GM12878 (cell line): ENCODE data around the gene NTM.

ENCODE experiments used
- EGR1 ChIP-seq, 2 experiments: IDR thresholded peaks; 1 replicate in 1 of 2; 2 replicates in 1 of 2; pipeline ENCODE4 v1.6.1; 2011 to 2012; ENCODE audit warnings: low read depth in 2 of 2, low read length in 2 of 2, borderline replicate concordance in 1 of 2, mild to moderate bottlenecking in 1 of 2, moderate library complexity in 1 of 2
- EZH2 ChIP-seq: IDR thresholded peaks from 2 replicates; pipeline ENCODE4 v1.6.1; 2012; ENCODE audit warnings: low read depth, mild to moderate bottlenecking, control low read depth, inconsistent platforms, low read length, borderline replicate concordance; ENCODE audit not compliant: control insufficient read depth
- POLR2A ChIP-seq: IDR thresholded peaks from 2 replicates; pipeline ENCODE4 v1.6.1; 2011; ENCODE audit warnings: low read depth, mild to moderate bottlenecking, low read length
- POLR2AphosphoS5 ChIP-seq: IDR thresholded peaks from 2 replicates; pipeline ENCODE4 v1.6.1; 2011; ENCODE audit warnings: mild to moderate bottlenecking, low read length, inconsistent platforms

DNA sequence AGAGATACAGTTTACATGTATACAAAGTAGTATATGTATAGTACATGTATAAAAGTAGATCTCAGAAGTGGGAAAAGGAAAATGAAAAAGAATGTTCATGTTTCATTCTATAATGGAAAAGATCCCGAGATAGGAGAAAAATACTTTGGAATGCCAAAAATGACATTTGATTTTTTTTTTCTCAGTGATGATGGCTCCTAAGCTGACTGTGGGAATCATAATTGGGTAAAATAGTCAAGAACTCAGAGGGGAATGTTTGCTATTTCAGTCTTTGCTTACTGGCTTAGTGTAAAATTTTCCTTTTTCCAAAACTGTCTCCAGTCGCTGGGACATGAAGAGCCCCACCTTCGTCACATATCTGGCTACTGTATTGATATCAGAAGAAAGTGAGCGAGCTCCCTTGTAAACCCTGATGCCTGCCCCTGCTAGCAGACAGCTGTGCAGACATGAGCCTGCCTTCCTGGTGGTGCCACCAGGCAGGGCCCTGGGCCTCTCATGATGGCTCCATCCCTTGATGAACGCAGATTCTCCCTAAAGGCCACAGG is 944.6 kb downstream of the NTM start:
- no peak for TF ChIP-seq POLR2AphosphoS5
- TF ChIP-seq POLR2A = no peak
- no peak for TF ChIP-seq EGR1 (IDR thresholded peaks at IDR 0.05; ENCODE audit: borderline replicate concordance in 1 of 2, low read depth in 2 of 2, low read length in 2 of 2)
- TF ChIP-seq EZH2 = no peak
